CD4-positive, alpha-beta memory T cell (primary cell): ENCODE data around the gene ZNF346. TPM values are rescaled to one million over a fixed set of nuclear protein-coding genes. Genes with fewer than 3 reads are reported as not detected.
"Not testable (repeated sequence)": the region's sequence is repeated elsewhere in the genome, so short reads cannot be mapped to it uniquely, and the experiment has no call there.

ENCODE experiments used
- CTCF ChIA-PET: fragments of 350-600 bp; sonication (Branson Sonifier 250); formaldehyde crosslinking; loops from one replicate; lab custom pipeline; 2021; ENCODE audit warnings: inconsistent platforms; ENCODE audit not compliant: partially characterized antibody; lab: Charles Lee
- POLR2A ChIA-PET: fragments of 350-600 bp; sonication (Branson Sonifier 250); formaldehyde crosslinking; loops from one replicate; lab custom pipeline; 2021; ENCODE audit not compliant: partially characterized antibody; lab: Charles Lee
- DNase-seq, 5 donors: peaks; one replicate each; pipeline versions ENCODE4 v3.0.0 to v3.0.0-alpha.2; 2020 to 2022; ENCODE audit warnings: mixed read lengths in 1 of 5
- H3K27ac ChIP-seq: one replicate; pipeline ENCODE4 v1.7.0; 2013; ENCODE audit warnings: low read depth, low read length
- H3K27me3 ChIP-seq: 2 replicates; pipeline ENCODE4 v1.7.0; 2013; ENCODE audit warnings: mild to moderate bottlenecking, low read length, moderate library complexity; ENCODE audit not compliant: insufficient read depth
- H3K36me3 ChIP-seq: 2 replicates; pipeline ENCODE4 v1.7.0; 2013; ENCODE audit warnings: mild to moderate bottlenecking, low read length, moderate library complexity; ENCODE audit not compliant: insufficient read depth
- H3K4me1 ChIP-seq: 2 replicates; pipeline ENCODE4 v1.7.0; 2013; ENCODE audit warnings: mild to moderate bottlenecking, low read length, moderate library complexity; ENCODE audit not compliant: insufficient read depth
- H3K4me3 ChIP-seq, 2 donors: one replicate each; pipeline ENCODE4 v1.7.0; 2013; ENCODE audit warnings: low read length in 2 of 2, mild to moderate bottlenecking in 1 of 2
- H3K9me3 ChIP-seq, 2 donors: one replicate each; pipeline ENCODE4 v1.7.0; 2013; ENCODE audit warnings: low read length in 2 of 2, control low read depth in 1 of 2; ENCODE audit not compliant: control insufficient read depth in 1 of 2
- H3K27ac Mint-ChIP-seq, 7 donors: one replicate each; pipeline ENCODE4 v1.8.0; 2020 to 2021; ENCODE audit warnings: mixed read lengths in 7 of 7, mild to moderate bottlenecking in 6 of 7, inconsistent platforms in 3 of 7, moderate library complexity in 3 of 7
- H3K27me3 Mint-ChIP-seq, 2 donors: one replicate each; pipeline ENCODE4 v1.8.0; 2020 to 2021; ENCODE audit warnings: mixed read lengths in 2 of 2
- H3K36me3 Mint-ChIP-seq, 2 donors: one replicate each; pipeline ENCODE4 v1.8.0; 2020 to 2021; ENCODE audit warnings: mixed read lengths in 2 of 2, inconsistent platforms in 1 of 2, mild to moderate bottlenecking in 1 of 2
- H3K4me1 Mint-ChIP-seq, 4 donors: one replicate each; pipeline ENCODE4 v1.8.0; 2020 to 2021; ENCODE audit warnings: mixed read lengths in 4 of 4, mild to moderate bottlenecking in 1 of 4
- H3K4me3 Mint-ChIP-seq, 8 donors: one replicate each; pipeline ENCODE4 v1.8.0; 2020 to 2021; ENCODE audit warnings: mixed read lengths in 8 of 8, mild to moderate bottlenecking in 7 of 8, moderate library complexity in 6 of 8, inconsistent platforms in 3 of 8
- H3K9me3 Mint-ChIP-seq, 8 donors: one replicate each; pipeline ENCODE4 v1.8.0; 2020 to 2021; ENCODE audit warnings: mixed read lengths in 8 of 8, mild to moderate bottlenecking in 5 of 8, inconsistent platforms in 3 of 8, moderate library complexity in 1 of 8
- intact Hi-C: fragments of 100-400 bp; cut with micrococcal nuclease; formaldehyde crosslinking; loops from one replicate; pipeline ENCODE4 v1.15.1; 2023
- polyA plus RNA-seq, 2 donors: library from polyadenylated mRNA; unstranded; fragments of 300-500 nt; fragmentation: Illumina TruSeq; gene quantifications; one replicate each; pipeline ENCODE4 v1.2.3, GENCODE V29; 2021
- total RNA-seq, 2 experiments: library from RNA; stranded (reverse); gene quantifications; one replicate each; pipeline ENCODE4 v1.2.3, GENCODE V29; 2021

ZNF346 gene
- total and polyA plus RNA-seq, 4 experiments from 2014 or later = 7.3 to 29.1 (median 21.4) TPM

- Mint-ChIP-seq H3K4me3 (peak overlapping the region in 7 of 8 donors; percentile 40 to 69 (median 53)), H3K27ac (peak overlapping the region; percentile 75 to 93 (median 86)), H3K9me3 (no peaks in the 10 kb centered on the region), H3K4me1 (peaks cover 16 to 41% (median 27%) of the 10 kb centered on the region in 4 donors), H3K36me3 (peaks cover 4 to 11% of the 10 kb centered on the region in 2 donors), H3K27me3 (no peaks in the 10 kb centered on the region)
- Histone ChIP-seq H3K4me3 (no peak overlapping the region), H3K27ac (no peak overlapping the region), H3K36me3 (peaks cover 16% of the 10 kb centered on the region), H3K4me1 (peaks cover 36% of the 10 kb centered on the region), H3K27me3 (no peaks in the 10 kb centered on the region), H3K9me3 (no peaks in the 10 kb centered on the region)
- intact Hi-C loops = no loop called here
- DNase-seq = peak; percentile 40 to 67 (median 58)
- CTCF ChIA-PET = interaction anchor here (1.8 to 2.0 kb wide), 3 partner anchors 20 to 325 kb away, joined by 4 to 8 read pairs (median 6); partner anchors contain the start of genes UIMC1 and ZNF346
- POLR2A ChIA-PET = interaction anchor here (2.4 kb wide), 1 partner anchor 21 kb away, joined by 22 read pairs; the partner anchor contains the start of gene UIMC1
Observed at GRCh38 chr5:176985516-176985915, 37.0 kb upstream of the ZNF346 start.

DNA sequence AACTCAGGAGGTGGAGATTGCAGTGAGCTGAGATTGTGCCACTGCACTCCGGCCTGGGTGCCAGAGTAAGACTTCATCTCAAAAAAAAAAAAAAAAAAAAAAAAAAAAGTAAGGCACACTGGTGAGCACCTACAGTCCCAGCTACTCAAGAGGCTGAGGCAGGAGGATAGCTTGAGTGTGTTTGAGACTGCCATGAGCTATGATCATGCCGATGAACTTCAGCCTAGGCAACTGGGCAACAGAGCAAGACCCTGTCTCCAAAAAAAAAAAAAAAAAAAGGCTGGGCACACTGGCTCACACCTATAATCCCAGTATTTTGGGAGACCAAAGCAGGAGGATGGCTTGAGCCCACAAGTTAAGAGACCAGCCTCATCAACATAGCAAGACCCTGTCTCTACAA, 36.2 kb upstream of the ZNF346 start:
- H3K4me1 ChIP-seq = peaks cover 36% of the 10 kb centered on the region
- peaks cover 17 to 44% (median 28%) of the 10 kb centered on the region in 4 donors for H3K4me1 Mint-ChIP-seq
- H3K9me3 ChIP-seq = no peaks in the 10 kb centered on the region
- H3K4me3 ChIP-seq = no peak overlapping the region
- intact Hi-C loops = no loop called here
- no peak for DNase-seq
- no peak overlapping the region for H3K27ac ChIP-seq
- H3K27me3 Mint-ChIP-seq = no peaks in the 10 kb centered on the region
- H3K9me3 Mint-ChIP-seq = no peaks in the 10 kb centered on the region
- peak overlapping the region in 4 of 8 donors; percentile 24 to 32 (median 28) for H3K4me3 Mint-ChIP-seq
- H3K27ac Mint-ChIP-seq = peak overlapping the region; percentile 51 to 93 (median 77)
- POLR2A ChIA-PET = interaction anchor here (0.5 to 2.4 kb wide), 5 partner anchors 9 to 372 kb away, joined by 3 to 22 read pairs (median 4); partner anchors contain the start of genes RGS14 and UIMC1
- CTCF ChIA-PET = interaction anchor here (1.0 to 2.0 kb wide), 5 partner anchors 20 to 326 kb away, joined by 3 to 8 read pairs (median 4); partner anchors contain the start of genes UIMC1 and ZNF346
- H3K27me3 ChIP-seq = no peaks in the 10 kb centered on the region
- H3K36me3 Mint-ChIP-seq = peaks cover 4 to 7% of the 10 kb centered on the region in 2 donors
- H3K36me3 ChIP-seq = peaks cover 11% of the 10 kb centered on the region

DNA sequence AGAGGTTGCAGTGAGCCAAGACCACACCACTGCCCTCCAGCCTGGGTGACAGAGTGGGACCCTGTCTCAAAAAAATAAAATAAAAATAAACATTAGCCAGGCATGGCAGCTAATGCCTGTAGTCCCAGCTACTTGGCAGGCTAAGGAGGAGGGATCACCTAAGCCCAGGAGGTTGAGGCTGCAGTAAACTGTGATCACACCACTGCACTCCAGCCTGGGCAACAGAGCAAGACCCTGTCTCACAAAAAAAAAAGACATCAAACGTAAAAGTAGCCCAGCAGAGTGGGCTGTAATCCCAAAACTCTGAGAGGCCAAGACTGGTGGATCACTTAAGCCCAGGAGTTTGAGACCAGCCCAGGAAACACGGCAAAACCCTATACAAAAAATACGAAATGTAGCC, 34.9 kb upstream of the ZNF346 start:
- H3K27ac ChIP-seq = no peak overlapping the region
- Mint-ChIP-seq H3K4me3 (peak overlapping the region in 1 of 8 donors; percentile 3), H3K27ac (peak overlapping the region in 5 of 7 donors; percentile 29 to 57 (median 36)), H3K9me3 (no peaks in the 10 kb centered on the region), H3K4me1 (peaks cover 15 to 52% (median 25%) of the 10 kb centered on the region in 4 donors), H3K27me3 (no peaks in the 10 kb centered on the region), H3K36me3 (peaks cover 0 to 4% of the 10 kb centered on the region in 2 donors)
- H3K4me3 ChIP-seq = no peak overlapping the region
- peaks cover 36% of the 10 kb centered on the region for H3K4me1 ChIP-seq
- H3K36me3 ChIP-seq = no peaks in the 10 kb centered on the region
- H3K9me3 ChIP-seq = no peaks in the 10 kb centered on the region
- POLR2A ChIA-PET = interaction anchor here (2.4 kb wide), 1 partner anchor 19 kb away, joined by 22 read pairs; the partner anchor contains the start of gene UIMC1
- no peak for DNase-seq
- intact Hi-C loops = no loop called here
- CTCF ChIA-PET = interaction anchor here (1.2 kb wide), 1 partner anchor 100 kb away, joined by 3 read pairs; no protein-coding TSS in a partner anchor
- H3K27me3 ChIP-seq = no peaks in the 10 kb centered on the region

DNA sequence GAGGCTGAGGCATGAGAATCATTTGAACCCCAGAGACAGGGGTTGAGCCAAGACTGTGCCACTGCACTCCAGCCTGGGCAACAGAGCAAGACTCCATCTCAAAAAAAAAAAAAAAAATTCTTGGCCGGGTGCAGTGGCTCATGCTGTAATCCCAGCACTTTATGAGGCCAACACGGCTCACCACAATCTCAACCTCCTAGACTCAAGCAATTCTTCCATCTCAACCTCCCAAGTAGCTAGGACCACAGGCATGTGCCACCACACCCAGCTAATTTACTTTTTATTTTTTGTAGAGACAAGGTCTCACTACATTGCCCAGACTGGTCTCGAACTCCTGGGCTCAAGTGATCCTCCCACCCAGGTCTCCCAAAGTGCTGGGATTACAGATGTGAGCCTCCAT, 29.4 kb upstream of the ZNF346 start:
- peaks cover 29% of the 10 kb centered on the region for H3K4me1 ChIP-seq
- H3K27ac ChIP-seq, H3K36me3 ChIP-seq, intact Hi-C loops, H3K4me3 ChIP-seq, H3K27me3 Mint-ChIP-seq, H3K9me3 ChIP-seq, DNase-seq, H3K27me3 ChIP-seq: not testable (repeated sequence)
- Mint-ChIP-seq H3K4me3 (peak overlapping the region in 1 of 8 donors; percentile 29), H3K36me3 (peaks cover 13 to 16% of the 10 kb centered on the region in 2 donors), H3K27ac (peak overlapping the region in 1 of 7 donors; percentile 37), H3K4me1 (peaks cover 29 to 68% (median 35%) of the 10 kb centered on the region in 4 donors), H3K9me3 (peaks cover 0 to 11% (median 7%) of the 10 kb centered on the region in 8 donors)
- CTCF ChIA-PET = interaction anchor here (0.7 to 1.7 kb wide), 2 partner anchors 13 to 16 kb away, joined by 3 to 4 read pairs; no protein-coding TSS in a partner anchor
- POLR2A ChIA-PET = interaction anchor here (0.6 kb wide), 1 partner anchor 59 kb away, joined by 5 read pairs; no protein-coding TSS in a partner anchor

DNA sequence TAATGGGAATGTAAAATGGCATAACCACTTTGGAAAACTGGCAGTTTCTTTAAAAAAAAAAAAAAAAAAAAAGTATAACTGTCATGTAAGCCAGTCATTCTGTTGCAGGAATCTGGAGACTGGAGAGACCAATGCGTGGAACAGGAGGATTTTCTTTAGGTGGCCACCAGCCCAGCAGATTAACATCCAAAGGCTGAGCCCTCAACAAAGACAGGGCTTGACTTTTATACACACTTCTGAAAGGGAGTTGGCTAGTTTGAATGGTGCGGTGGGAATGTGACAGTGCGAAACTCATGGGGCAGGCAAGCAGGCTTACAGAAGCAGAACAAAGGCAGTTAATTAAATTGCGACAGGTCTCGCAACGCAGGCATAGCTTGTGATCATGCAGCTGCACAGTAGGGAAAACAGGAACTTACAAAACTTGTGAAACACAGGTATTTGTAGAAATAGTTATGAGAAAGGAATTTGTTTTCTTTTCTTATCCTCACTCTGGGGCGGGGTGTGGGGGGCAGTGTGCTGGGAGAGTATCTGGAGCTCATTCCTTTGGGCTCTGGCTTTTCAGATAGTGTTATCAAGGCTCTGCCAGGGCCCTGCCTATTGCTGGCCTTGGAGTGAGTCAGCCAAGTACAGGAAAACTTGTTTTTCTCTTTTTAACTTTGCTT, 27.9 kb upstream of the ZNF346 start:
- H3K4me3 Mint-ChIP-seq = peak overlapping the region in 1 of 8 donors; percentile 2
- peaks cover 20% of the 10 kb centered on the region for H3K4me1 ChIP-seq
- DNase-seq = no peak
- no peak overlapping the region for H3K4me3 ChIP-seq
- H3K27me3 ChIP-seq = no peaks in the 10 kb centered on the region
- H3K9me3 Mint-ChIP-seq = peaks cover 0 to 11% (median 7%) of the 10 kb centered on the region in 8 donors
- H3K4me1 Mint-ChIP-seq = peaks cover 28 to 64% (median 34%) of the 10 kb centered on the region in 4 donors
- no peaks in the 10 kb centered on the region for H3K9me3 ChIP-seq
- ChIA-PET POLR2A (interaction anchor here (1.2 kb wide), 1 partner anchor 8 kb away, joined by 4 read pairs; no protein-coding TSS in a partner anchor), CTCF (interaction anchor here (1.7 kb wide), 1 partner anchor 11 kb away, joined by 4 read pairs; no protein-coding TSS in a partner anchor)
- H3K27me3 Mint-ChIP-seq = no peaks in the 10 kb centered on the region
- peak overlapping the region in 1 of 7 donors; percentile 75 for H3K27ac Mint-ChIP-seq
- no peak overlapping the region for H3K27ac ChIP-seq
- H3K36me3 Mint-ChIP-seq = peaks cover 12 to 15% of the 10 kb centered on the region in 2 donors
- no peaks in the 10 kb centered on the region for H3K36me3 ChIP-seq
- intact Hi-C loops = no loop called here

- Histone ChIP-seq H3K9me3 (no peaks in the 10 kb centered on the region), H3K36me3 (no peaks in the 10 kb centered on the region), H3K4me1 (peaks cover 17% of the 10 kb centered on the region), H3K27ac (no peak overlapping the region), H3K27me3 (no peaks in the 10 kb centered on the region), H3K4me3 (no peak overlapping the region)
- no peaks in the 10 kb centered on the region for H3K27me3 Mint-ChIP-seq
- intact Hi-C loops = no loop called here
- CTCF ChIA-PET = no interaction called here
- no peak overlapping the region for H3K27ac Mint-ChIP-seq
- peaks cover 0 to 11% (median 7%) of the 10 kb centered on the region in 8 donors for H3K9me3 Mint-ChIP-seq
- peaks cover 29 to 64% (median 36%) of the 10 kb centered on the region in 4 donors for H3K4me1 Mint-ChIP-seq
- POLR2A ChIA-PET = interaction anchor here (1.2 kb wide), 1 partner anchor 9 kb away, joined by 4 read pairs; no protein-coding TSS in a partner anchor
- peaks cover 12 to 16% of the 10 kb centered on the region in 2 donors for H3K36me3 Mint-ChIP-seq
- DNase-seq = no peak
- peak overlapping the region in 1 of 8 donors; percentile 2 for H3K4me3 Mint-ChIP-seq
Observed at GRCh38 chr5:176995122-176995490, 27.4 kb upstream of the ZNF346 start.
